ENCODE data around the gene KIF6.
"Not testable (repeated sequence)": the region's sequence is repeated elsewhere in the genome, so short reads cannot be mapped to it uniquely, and the experiment has no call there.

The KIF6 gene

DNA sequence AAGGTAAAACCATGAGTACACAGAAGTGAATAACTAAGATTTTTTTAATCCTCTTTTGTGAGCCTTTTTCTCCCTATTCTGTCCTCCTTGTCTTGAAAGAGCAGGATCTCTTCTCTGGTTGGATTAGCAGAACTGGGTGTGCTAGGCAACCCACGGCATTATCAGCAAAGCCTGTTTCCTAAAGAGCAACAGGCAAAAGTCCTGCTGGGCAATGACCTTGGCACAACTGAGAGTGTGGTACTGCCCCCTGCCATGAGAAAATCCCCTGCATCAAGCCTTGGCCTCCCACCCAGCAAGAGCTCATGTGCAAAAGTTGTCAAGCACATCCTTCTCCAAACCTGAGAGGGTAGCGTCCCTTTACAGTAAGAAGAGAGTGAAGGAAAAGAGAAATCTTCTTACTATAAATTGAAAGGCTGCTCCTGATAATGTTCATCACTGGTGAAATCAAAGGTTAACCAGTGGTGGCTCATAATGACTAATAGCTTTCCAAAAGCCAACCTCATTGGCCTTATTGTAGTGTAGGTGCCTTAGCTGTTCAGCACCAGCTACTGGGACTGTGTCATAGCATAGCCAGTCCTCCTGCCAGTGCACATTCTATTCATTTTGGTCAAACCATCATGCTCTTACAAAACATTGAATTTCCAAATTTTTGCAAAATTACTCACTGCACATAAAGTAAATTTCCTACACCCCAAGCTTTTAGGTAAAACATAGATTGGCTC is 17.1 kb downstream of the KIF6 start:
- no peak for DNase-seq

DNA sequence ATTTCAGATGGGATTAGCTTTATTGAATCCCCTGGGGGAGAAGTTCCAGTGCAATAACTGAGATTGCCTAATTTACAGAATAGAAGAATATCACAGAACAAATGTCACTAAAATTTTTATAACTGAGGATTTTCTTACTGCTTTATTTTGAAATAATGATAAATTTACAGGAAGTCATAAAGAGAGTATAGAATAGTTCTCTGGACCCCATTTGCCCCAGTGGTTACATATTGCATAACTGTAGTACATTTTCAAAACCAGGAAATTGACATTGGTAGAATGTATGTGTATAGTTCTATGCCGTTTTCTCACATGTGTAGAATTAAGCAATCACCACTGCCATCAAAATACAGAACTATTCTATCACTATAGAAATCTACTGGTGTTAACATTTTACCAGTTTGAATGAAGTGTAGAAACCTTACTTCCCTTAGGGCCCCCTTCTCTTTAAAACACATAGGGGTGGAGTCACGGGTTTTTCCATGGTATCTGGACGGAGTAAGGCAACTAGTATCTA is 18.3 kb downstream of the KIF6 start:
- no peak for DNase-seq

- DNase-seq: no peak
Measured at GRCh38 chr6:39702265-39702664, 22.9 kb downstream of the KIF6 start.

GRCh38 chr6:39700362-39700761 is 24.8 kb downstream of the KIF6 start:
- no peak for DNase-seq

GRCh38 chr6:39698789-39699188 is 26.4 kb downstream of the KIF6 start:
- DNase-seq: no peak

GRCh38 chr6:39696986-39697788 is 28.0 kb downstream of the KIF6 start:
- no peak for DNase-seq

DNA sequence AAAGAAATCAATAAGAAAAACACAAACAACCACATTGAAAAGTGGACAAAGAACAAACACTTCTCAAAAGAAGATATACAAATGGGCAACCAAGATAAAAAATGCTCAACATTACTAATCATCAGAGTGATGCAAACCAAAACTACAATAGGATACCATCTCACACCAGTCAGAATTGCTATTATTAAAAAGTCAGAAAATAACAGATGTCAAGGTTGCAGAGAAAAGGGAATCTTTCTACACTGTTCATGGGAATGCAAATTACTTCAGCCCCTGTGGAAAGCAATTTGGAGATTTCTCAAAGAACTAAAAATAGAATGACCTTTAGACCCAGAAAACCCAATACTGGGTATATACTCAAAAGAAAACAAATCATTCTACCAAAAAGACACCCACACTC is 29.8 kb downstream of the KIF6 start:
- no peak for DNase-seq

- no peak for DNase-seq
Measured at GRCh38 chr6:39693206-39693605, 32.0 kb downstream of the KIF6 start.

DNA sequence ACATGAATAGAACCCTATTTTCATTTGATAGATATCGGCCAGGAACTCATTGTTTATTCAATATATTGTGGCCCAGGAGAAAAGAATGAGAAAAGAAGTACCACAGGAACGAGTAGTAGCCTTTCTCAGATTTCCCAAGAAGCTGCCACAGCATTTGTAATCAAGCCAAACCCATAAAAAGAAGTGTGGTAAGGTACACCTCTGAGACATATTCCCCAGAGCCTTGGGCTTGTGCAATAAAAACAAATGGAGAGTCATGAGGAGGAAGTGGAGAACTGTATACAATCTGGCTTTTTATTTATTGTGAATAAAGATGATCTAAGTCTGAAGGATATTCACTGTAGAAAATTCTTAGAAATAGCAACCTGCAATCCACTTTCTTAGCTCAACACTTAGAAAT is 36.7 kb downstream of the KIF6 start:
- no peak for DNase-seq

DNA sequence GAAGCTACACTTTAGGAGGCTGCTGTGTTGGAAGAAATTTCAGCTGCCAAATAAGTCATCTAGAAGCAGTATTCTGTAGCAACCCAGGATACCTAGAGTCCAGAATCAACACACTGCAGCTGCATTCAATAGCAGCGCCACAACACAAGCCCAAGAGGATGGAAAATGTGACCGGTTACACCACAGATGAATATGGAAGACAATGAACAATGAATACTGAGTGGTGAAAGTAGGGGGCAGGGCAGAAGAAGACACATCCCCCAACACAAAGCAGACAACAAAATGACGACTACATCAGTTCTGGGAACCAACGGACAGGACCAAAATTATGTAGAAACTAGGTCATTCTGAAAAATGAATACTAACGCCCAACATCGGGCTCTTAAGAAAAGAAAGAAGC is 38.2 kb downstream of the KIF6 start:
- no peak for DNase-seq

- no peak for DNase-seq
Measured at GRCh38 chr6:39685938-39686337, 39.3 kb downstream of the KIF6 start.

- no peak for DNase-seq
Measured at GRCh38 chr6:39685489-39685826, 39.8 kb downstream of the KIF6 start.

DNA sequence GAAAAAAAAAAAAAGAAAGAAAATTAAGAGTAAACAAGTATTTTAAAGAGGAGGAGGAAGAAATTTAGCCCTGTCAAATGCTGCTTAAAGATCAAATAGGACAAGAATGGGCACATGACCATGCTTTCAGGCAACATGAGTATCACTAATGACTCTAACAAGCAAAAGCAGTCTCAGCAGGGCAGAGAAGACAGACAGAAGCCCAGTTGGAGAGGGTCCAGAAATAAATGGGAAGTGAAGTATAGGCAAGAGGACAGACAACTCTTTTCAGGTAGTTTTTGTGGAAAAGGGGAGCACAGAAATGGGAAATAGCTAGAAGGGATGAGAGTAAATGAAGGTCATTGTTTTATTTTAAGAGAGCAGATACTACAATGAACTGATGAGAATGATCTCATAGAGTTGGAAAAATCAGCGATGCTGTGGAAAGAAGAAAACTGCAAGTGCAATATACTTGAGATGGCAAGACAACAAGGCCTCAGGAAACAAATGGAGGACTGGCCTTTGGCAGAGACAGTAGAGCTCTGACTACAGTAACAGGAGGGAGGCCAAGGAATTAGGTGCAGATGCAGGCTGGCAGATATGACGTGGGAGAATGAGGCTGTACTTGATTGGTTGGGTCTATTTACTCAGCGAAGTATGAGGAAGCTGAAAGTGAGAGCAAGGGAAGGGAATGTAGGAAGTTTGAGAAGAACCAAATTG is 40.3 kb downstream of the KIF6 start:
- no peak for DNase-seq

DNA sequence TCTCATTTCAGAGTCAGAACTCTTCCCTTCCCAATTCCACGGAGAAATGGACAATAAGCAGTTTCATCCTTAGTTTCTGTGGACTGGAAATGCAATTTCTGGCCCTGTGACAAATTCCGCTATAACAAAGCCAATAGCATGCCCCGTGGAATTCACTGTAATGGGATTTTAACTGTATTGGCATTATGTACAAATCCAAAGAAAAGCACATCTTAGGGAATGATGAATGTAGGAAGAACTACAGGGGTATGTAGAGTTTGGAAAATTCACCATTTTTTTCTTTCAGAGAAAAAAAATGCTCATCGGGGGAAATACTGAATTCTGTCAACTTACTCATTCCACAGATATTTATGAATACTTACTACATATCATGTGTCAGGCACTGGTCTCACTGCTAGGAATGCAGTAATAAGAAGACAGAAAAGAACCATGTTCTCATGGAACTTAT is 43.5 kb downstream of the KIF6 start:
- no peak for DNase-seq

GRCh38 chr6:39678914-39679313 is 46.3 kb downstream of the KIF6 start:
- DNase-seq: no peak

DNA sequence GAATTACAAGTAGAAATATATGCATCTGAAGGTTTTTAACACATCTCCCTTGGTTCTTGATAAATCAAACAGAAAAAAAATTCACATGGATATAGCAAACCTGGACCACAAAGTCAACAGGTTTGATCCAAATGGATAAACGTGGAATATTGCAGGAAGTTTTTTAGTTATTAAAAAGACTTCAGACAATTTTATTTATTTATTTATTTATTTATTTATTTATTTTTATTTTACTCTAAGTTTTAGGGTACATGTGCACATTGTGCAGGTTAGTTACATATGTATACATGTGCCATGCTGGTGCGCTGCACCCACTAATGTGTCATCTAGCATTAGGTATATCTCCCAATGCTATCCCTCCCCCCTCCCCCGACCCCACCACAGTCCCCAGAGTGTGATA is 47.9 kb downstream of the KIF6 start:
- not testable (repeated sequence) for DNase-seq

DNA sequence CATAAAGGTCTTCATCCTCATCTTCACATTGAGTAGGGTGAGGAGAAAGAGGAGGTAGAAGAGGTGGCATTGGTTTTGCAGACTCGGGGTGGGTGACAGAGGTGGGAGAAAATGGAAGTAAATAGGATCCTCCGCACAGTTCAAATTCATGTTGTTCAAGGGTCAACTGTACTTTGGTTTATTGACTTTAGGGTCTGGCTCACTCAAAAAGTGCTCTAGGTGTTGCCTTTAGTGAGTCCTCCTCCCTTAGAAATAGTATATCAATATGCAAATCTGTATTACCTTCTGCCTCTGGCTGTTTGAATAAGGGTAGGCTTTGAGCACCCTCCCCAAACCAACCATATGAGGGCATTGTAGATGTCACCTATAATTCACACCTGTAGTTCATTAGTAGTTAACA is 54.7 kb downstream of the KIF6 start:
- DNase-seq: no peak

- DNase-seq: no peak
Measured at GRCh38 chr6:39669973-39670342, 55.2 kb downstream of the KIF6 start.

- no peak for DNase-seq
Measured at GRCh38 chr6:39669207-39669972, 55.8 kb downstream of the KIF6 start.

DNA sequence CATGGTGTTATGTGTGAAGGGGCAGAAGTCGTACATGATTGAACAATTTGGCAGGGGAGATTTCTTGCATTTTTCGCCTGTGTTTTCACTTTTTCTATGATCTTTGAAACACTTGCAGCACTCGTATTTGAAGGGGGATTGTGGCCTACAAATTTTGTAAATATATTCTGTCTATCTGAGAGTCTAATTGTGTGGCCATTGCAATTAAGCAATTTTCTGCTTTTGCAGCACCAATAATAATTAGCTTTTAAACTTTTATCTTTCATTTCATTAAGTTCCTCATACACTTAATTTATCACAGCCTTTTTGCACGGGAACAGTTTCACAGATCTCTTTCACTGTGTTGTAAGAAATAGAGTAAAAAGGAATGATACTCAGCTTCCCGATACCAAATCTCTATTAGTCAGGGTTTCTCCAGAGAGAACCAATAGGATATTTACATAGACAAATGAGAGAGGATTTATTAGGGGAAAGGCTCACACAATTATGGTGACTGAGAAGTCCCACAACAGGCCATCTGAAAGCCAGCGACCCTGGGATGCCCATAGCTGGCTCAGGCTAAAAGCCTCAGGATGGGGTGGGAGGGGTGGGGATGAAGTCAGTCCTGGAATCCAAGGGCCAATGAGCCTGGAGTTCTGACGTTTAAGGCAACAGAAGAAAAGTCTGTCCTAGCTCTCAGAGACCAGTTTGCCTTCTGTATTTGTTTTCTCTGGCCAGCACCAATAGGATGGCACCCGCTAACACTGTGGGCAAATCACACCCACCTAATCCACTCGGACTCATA is 58.3 kb downstream of the KIF6 start:
- no peak for DNase-seq

- DNase-seq: no peak
Measured at GRCh38 chr6:39665861-39666260, 59.3 kb downstream of the KIF6 start.

DNA sequence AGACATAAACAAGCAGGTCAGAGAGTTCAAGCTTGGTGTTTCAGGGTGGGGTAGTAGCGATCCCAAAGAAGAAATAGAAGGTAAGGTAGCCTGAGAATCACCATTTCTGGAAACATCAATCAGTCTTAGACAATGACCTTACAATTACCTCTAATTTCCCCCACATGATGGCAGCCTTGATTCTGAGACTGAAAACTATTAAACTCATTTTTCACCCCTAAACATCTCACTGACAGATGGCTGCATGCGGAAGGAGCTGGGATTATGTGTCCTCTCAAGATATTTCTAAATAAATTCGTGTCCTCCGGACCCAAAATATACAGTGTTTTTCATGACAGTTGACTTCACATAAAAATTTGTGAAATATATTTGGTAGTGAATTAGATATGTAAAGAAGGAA is 61.0 kb downstream of the KIF6 start:
- DNase-seq: no peak
